Measurements from ENCODE around the gene FAM124A.

FAM124A gene

DNA sequence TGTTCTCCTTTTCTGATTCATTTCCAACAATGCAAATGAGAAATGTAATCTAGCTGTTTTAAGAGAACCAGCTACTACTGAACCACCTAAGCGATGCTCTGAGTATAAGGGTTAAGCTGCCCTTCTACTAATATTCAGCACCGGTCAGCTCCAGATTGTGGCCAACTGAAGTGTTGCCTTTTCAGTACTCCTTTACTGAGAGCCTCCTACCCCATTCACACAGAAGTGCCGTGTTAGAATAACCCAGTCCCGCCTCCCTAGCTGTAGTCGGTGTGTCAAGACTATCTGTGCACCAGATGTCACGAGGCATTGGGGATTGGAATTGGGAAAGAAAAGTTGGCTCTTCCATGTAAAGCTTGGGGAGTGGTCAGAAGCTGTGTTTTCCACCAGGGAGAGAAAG, 45.4 kb downstream of the FAM124A start:
- no peak overlapping the region for H3K27ac ChIP-seq
- ChIA-PET CTCF (interaction anchor here (0.5 to 0.8 kb wide), 4 partner anchors 14 to 1936 kb away, joined by 3 to 4 read pairs (median 3); no protein-coding TSS in a partner anchor), POLR2A (ENCODE audit: low non-redundant PET) (no interaction called here)
- DNase-seq (ENCODE audit: low spot score), result no peak
- TF ChIP-seq, protein P1, sequence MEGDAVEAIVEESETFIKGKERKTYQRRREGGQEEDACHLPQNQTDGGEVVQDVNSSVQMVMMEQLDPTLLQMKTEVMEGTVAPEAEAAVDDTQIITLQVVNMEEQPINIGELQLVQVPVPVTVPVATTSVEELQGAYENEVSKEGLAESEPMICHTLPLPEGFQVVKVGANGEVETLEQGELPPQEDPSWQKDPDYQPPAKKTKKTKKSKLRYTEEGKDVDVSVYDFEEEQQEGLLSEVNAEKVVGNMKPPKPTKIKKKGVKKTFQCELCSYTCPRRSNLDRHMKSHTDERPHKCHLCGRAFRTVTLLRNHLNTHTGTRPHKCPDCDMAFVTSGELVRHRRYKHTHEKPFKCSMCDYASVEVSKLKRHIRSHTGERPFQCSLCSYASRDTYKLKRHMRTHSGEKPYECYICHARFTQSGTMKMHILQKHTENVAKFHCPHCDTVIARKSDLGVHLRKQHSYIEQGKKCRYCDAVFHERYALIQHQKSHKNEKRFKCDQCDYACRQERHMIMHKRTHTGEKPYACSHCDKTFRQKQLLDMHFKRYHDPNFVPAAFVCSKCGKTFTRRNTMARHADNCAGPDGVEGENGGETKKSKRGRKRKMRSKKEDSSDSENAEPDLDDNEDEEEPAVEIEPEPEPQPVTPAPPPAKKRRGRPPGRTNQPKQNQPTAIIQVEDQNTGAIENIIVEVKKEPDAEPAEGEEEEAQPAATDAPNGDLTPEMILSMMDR (conservative IDR thresholded peaks at IDR 0.05; ENCODE audit: low read depth), result no peak

DNA sequence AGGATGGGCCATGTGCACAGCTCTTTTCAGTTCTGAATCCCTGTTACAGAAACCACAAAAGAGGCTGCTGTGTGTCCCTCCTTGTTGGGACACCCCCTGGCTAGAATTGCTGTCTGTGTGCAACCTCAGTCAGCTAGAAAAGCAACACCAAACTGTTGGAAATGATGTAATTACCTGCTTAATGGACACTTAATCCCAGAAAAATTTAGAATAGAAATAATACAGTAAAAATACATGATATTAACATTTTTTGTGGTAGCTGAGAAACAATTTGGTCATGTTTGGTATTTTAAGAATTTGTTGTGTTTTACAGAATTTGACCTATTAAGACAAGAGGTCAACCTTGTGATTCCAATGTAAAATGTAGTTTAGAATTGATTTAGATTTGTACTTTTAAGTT, 46.8 kb downstream of the FAM124A start:
- POLR2A ChIA-PET (ENCODE audit: low non-redundant PET), result no interaction called here
- CTCF ChIA-PET, result interaction anchor here (1.0 kb wide), 1 partner anchor 17 kb away, joined by 3 read pairs; no protein-coding TSS in a partner anchor
- no peak for DNase-seq (ENCODE audit: low spot score)

DNA sequence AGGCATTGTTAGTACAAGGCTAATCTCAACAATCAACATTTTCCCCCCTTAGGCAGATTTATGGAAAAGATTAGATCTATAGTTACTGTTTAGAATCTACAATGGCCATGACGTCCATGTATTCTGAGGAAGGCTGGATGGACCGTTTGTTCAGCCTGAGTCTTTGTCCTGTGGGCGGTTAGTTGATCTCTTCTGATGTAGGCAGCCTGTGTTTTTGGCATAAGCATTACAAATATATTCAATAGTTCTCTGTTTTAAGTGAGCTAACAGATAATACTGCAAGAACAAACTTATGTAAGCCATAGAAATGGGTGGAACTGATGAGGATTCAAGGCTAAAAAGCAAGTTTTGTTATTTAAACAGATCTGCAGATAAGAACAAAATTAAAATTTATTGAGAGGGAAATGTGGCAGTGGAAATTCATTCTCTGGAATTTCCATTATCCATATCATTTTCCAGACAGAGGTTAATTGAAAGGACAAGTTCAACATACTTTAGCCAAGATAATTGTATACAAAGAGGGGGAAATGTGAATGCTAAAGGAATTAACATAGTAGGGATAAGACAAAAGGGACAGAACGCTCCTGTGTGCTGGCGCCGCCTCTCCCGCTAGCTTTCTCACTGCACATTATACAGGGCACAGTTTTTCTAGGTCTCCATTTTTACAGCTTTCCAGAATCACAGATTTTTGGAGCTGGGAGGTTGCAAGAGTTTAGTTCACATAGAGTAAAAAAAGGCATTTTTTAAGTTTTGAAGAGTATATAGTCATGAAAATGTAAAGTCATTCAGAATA, 48.6 kb downstream of the FAM124A start:
- TF ChIP-seq, protein P1 (conservative IDR thresholded peaks at IDR 0.05; ENCODE audit: low read depth), result no peak
- no peak for DNase-seq (ENCODE audit: low spot score)
- H3K27ac ChIP-seq, result no peak overlapping the region
- ChIA-PET POLR2A (ENCODE audit: low non-redundant PET) (no interaction called here), CTCF (no interaction called here)

More for the DNA sequence above, 46.8 kb downstream of the FAM124A start:
- TF ChIP-seq, protein P1 (conservative IDR thresholded peaks at IDR 0.05; ENCODE audit: low read depth), result no peak
- no peak overlapping the region for H3K27ac ChIP-seq

DNA sequence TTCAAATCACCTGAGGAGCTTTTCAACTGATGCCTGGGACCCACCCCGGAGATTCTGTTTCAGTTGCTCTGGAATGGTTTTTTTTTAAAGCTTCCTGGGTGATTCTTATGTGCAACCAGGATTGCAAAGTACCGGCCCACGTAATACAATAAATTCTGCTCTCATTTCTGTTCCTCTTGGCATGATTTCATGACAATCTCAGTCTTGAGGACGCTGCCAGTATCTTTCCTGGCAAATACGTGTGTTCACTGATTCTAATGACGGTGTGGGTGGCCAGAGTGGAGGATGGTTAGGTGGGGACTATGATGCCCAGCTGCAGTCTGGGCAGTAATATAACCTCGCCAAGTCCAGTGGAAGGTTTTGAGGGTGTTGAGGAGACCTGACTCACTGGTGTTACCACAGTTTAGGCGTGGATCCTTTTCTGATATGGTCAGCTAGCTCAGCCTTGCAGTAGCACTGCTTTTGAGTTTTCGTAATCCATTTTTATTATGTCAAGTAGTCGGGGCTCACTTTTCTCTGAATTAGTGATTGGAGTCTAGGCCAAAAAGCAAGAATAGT, 49.4 kb downstream of the FAM124A start:
- ChIA-PET CTCF (interaction anchor here (0.7 kb wide), 1 partner anchor 65 kb away, joined by 3 read pairs; no protein-coding TSS in a partner anchor), POLR2A (ENCODE audit: low non-redundant PET) (no interaction called here)
- DNase-seq (ENCODE audit: low spot score), result no peak
- H3K27ac ChIP-seq, result no peak overlapping the region
- TF ChIP-seq, protein P1 (conservative IDR thresholded peaks at IDR 0.05; ENCODE audit: low read depth), result no peak

DNA sequence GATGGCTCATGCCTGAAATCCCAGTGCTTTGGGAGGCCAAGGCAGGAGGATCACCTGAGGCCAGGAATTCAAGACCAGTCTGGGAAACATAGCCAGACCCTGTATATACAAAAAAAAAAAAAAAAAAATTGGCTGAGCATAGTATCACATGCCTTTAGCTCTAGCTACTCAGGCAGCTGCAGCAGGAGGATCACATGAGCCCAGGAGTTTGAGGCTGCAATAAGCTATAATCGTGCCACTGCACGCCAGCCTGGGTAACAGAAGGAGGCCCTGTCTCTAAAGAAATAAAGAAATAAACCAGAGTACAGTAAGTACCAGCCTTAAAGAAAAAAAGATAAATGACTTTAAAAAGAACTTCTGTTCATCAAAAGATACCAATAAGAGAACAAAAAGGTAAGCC, 52.9 kb downstream of the FAM124A start:
- DNase-seq (ENCODE audit: low spot score), result no peak
- TF ChIP-seq, protein P1 (conservative IDR thresholded peaks at IDR 0.05; ENCODE audit: low read depth), result no peak
- ChIA-PET CTCF (interaction anchor here (2.6 kb wide), 1 partner anchor 11 kb away, joined by 8 read pairs; no protein-coding TSS in a partner anchor), POLR2A (ENCODE audit: low non-redundant PET) (no interaction called here)
- H3K27ac ChIP-seq, result no peak overlapping the region

- no peak for DNase-seq (ENCODE audit: low spot score)
- no peak overlapping the region for H3K27ac ChIP-seq
- ChIA-PET POLR2A (ENCODE audit: low non-redundant PET) (no interaction called here), CTCF (no interaction called here)
- TF ChIP-seq, protein P1 (conservative IDR thresholded peaks at IDR 0.05; ENCODE audit: low read depth), result no peak
These were observed 54.4 kb downstream of the FAM124A start for GRCh38 chr13:51276636-51277035.

All from RWPE1 (cell line).